GM21737 (cell line): ENCODE results near the gene CDKL1.
"Not testable (repeated sequence)": the region's sequence is repeated elsewhere in the genome, so short reads cannot be mapped to it uniquely, and the experiment has no call there.

Experiments
- ATAC-seq: cut with Tn5 transposase; IDR thresholded peaks from one replicate; pipeline ENCODE4 v1.9.1; 2021; ENCODE audit warnings: mild to moderate bottlenecking, moderate library complexity; ENCODE audit not compliant: unreplicated experiment

Gene CDKL1

GRCh38 chr14:50359631-50360030 lies 37.0 kb downstream of the CDKL1 start:
- ATAC-seq, result no peak

- ATAC-seq, result no peak
Observed at GRCh38 chr14:50357753-50358395, 38.8 kb downstream of the CDKL1 start.

- ATAC-seq, result no peak
Observed at GRCh38 chr14:50357124-50357523, 39.6 kb downstream of the CDKL1 start.

- not testable (repeated sequence) for ATAC-seq
Observed at GRCh38 chr14:50356283-50356682, 40.4 kb downstream of the CDKL1 start.

- no peak for ATAC-seq
Observed at GRCh38 chr14:50355692-50356091, 41.0 kb downstream of the CDKL1 start.

- ATAC-seq, result no peak
Observed at GRCh38 chr14:50354527-50354926, 42.2 kb downstream of the CDKL1 start.

GRCh38 chr14:50353126-50353525 lies 43.6 kb downstream of the CDKL1 start:
- ATAC-seq, result no peak

GRCh38 chr14:50352584-50352983 lies 44.1 kb downstream of the CDKL1 start:
- no peak for ATAC-seq

GRCh38 chr14:50350975-50351374 lies 45.7 kb downstream of the CDKL1 start:
- no peak for ATAC-seq

DNA sequence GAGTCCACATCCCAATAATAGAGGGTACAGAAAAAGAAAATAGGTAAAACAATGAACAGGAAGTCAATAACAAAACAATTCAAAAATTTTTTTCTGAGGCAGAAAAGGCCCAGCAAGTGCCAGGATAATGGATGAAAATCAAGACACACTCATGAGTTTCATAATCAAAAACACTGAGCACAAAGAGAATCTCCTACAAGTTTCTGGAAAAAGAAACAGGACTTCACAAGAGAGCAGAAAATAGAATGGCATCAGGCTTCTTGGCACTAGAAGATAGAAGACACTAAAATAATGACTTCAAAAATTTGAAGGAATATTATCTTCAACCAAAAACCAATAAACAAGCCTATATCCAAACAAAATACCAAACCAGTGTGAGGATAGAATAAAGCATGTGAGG lies 47.7 kb downstream of the CDKL1 start:
- no peak for ATAC-seq

DNA sequence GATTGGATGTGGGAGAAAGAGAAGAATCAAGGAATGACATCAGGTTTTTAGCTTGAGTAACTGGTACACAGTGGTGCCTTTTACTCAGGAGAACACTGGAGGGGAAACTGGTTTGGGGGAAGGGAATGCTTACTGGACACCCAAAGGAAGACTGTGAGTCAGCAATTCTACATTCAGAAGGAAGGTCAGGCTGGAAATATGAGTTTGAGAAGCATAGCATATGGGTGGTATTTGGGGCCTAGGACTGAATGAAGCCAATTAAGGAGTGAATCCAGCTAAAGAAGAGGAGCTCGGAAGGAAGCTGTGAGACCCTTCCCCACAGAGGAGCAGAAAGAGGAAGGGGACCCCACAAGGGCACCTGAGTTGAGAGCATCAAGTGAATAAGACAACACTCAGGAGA lies 49.2 kb downstream of the CDKL1 start:
- ATAC-seq, result no peak

- no peak for ATAC-seq
Observed at GRCh38 chr14:50345846-50346422, 50.7 kb downstream of the CDKL1 start.

- ATAC-seq, result no peak
Observed at GRCh38 chr14:50344876-50345563, 51.7 kb downstream of the CDKL1 start.

GRCh38 chr14:50344116-50344775 lies 52.4 kb downstream of the CDKL1 start:
- peak; percentile 71 for ATAC-seq

DNA sequence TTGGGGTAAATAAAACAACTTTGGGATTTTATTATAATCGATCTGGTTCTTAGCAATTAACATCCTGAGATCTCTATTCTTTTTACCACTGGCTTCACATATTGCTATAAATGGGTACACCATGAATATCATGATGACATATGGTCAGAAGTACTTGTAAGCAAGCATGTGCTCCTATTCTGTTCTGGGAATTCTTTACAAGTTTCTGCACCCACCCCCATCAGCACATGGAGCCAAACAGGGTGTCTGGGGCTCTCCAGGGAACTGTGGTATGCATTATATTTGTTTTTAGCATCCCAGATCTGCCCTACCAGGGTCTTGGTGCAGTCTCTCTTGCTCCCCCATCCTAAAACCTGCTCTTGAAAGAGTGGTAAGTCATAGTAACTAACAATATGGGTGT lies 53.2 kb downstream of the CDKL1 start:
- ATAC-seq, result no peak

DNA sequence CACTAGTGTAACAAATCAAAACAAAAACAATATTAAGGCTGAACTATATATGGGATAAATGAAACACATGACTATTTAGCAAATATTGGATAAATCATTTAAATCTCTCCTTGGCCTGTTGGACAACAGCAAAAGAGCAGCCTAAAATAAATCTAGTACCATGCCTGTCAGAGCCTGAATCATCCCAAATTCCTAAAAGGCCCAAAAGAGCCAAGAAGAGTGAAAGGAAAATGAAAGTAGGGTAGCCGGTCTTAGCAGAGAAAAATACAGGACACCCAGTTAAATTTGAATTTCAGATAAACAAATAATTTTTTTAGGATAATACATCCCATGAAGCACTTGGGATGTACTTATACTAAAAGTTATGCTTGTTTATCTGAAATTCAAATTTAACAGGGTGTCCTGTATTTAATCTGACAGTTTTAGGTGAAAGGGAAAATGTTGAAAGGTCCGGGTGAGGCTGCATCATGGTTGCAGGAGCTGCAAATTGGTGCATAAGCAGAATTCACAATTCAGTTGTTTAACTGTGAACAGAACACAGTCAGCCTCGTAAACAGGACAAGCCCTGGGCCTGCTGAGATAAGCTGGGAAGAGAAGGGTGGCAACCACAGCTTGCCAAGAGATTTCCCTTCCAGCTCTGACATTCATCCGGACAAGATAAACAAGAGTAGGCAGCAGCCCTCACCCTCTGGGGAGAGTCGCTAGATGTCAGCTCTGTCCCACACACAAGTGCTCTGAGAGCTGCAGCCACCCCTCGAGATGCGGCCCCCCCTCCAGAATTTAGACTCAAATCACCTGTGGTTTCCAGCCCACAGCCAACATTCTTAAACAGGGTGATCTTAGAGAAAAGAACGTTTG lies 54.2 kb downstream of the CDKL1 start:
- peak; percentile 76 for ATAC-seq

GRCh38 chr14:50340963-50341362 lies 55.7 kb downstream of the CDKL1 start:
- no peak for ATAC-seq

- ATAC-seq, result no peak
Observed at GRCh38 chr14:50340045-50340444, 56.6 kb downstream of the CDKL1 start.

DNA sequence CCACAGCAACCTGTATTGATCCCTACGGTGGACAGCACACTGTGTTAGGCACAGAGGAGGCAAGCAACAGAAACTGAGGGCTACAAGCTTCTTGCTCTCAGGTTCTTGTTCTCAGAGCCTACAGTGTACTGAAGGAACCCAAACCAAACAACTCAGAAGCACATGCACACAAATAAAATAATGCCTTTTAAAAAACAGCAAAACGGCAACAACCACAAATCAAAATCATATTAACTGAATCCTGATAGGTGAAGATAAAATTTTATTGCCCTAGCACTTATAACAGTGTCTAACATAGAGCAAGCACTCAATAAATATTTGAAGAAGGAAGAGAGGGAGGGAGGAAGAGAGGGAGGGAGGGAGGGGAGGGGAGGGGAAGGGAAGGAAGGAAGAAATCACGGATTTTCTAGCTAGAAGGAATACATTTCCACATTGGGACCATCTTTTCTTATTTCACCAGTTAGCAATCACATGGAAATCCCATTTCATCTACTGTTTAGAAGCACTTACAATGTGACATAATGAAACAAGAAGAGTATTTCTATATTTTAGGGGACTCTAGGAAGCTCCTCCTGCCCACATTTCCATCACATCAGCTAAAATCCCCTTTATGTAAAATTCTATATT lies 57.4 kb downstream of the CDKL1 start:
- ATAC-seq, result no peak

- no peak for ATAC-seq
Observed at GRCh38 chr14:50338587-50338986, 58.1 kb downstream of the CDKL1 start.
